Uterus (tissue), 2 donors: ENCODE results near the gene AKR1C8.

Experiments
- CTCF ChIP-seq, 4 experiments: fragments of 200-600 bp in 2 of 4; fragments of 450-650 bp in 2 of 4; sonication (generic) in 2 of 4; IDR thresholded peaks; one replicate each; pipeline ENCODE4 v1.5.1; 2016 to 2019; ENCODE audit warnings: antibody characterized with exemption in 4 of 4, mild to moderate bottlenecking in 2 of 4, moderate library complexity in 1 of 4
- POLR2A ChIP-seq, 2 donors: fragments of 450-650 bp; IDR thresholded peaks; one replicate each; pipeline ENCODE4 v1.6.1; 2016; ENCODE audit warnings: antibody characterized with exemption in 2 of 2, mild to moderate bottlenecking in 1 of 2, moderate library complexity in 1 of 2

GRCh38 chr10:5155951-5156350 lies 29.0 kb downstream of the AKR1C8 start:
- TF ChIP-seq POLR2A (IDR thresholded peaks at IDR 0.05) (no peak), CTCF (IDR thresholded peaks at IDR 0.05) (no peak)
